ENCODE data around the gene F2RL3.
"Not testable (repeated sequence)": the region's sequence is repeated elsewhere in the genome, so short reads cannot be mapped to it uniquely, and the experiment has no call there.

F2RL3 gene

GRCh38 chr19:16936901-16937300 lies 48.1 kb downstream of the F2RL3 start:
- Histone ChIP-seq H3K9me3 (ENCODE audit: control insufficient read depth, low read length) (no peaks in the 10 kb centered on the region), H3K4me1 (ENCODE audit: control insufficient read depth, insufficient read depth, low read length, poor library complexity, severe bottlenecking) (no peaks in the 10 kb centered on the region), H3K27ac (ENCODE audit: insufficient read depth, low read length, poor library complexity, severe bottlenecking) (no peak overlapping the region), H3K4me3 (ENCODE audit: insufficient read depth, low read depth, low read length, poor library complexity, severe bottlenecking) (no peak overlapping the region), H3K36me3 (ENCODE audit: control insufficient read depth, insufficient read depth, low read length) (no peaks in the 10 kb centered on the region), H3K27me3 (replicated peaks; ENCODE audit: control insufficient read depth, insufficient read depth, low read length, poor library complexity, severe bottlenecking) (no peaks in the 10 kb centered on the region)
- no peak for DNase-seq

- H3K4me3 ChIP-seq (ENCODE audit: insufficient read depth, low read depth, low read length, poor library complexity, severe bottlenecking); DNase-seq; H3K27ac ChIP-seq (ENCODE audit: insufficient read depth, low read length, poor library complexity, severe bottlenecking): not testable (repeated sequence)
Observed at GRCh38 chr19:16937796-16938195, 49.0 kb downstream of the F2RL3 start.

GRCh38 chr19:16938211-16938610 lies 49.4 kb downstream of the F2RL3 start:
- Histone ChIP-seq H3K27ac (ENCODE audit: insufficient read depth, low read length, poor library complexity, severe bottlenecking) (no peak overlapping the region), H3K27me3 (replicated peaks; ENCODE audit: control insufficient read depth, insufficient read depth, low read length, poor library complexity, severe bottlenecking) (no peaks in the 10 kb centered on the region), H3K4me1 (ENCODE audit: control insufficient read depth, insufficient read depth, low read length, poor library complexity, severe bottlenecking) (no peaks in the 10 kb centered on the region), H3K9me3 (ENCODE audit: control insufficient read depth, low read length) (no peaks in the 10 kb centered on the region), H3K4me3 (ENCODE audit: insufficient read depth, low read depth, low read length, poor library complexity, severe bottlenecking) (no peak overlapping the region), H3K36me3 (ENCODE audit: control insufficient read depth, insufficient read depth, low read length) (no peaks in the 10 kb centered on the region)
- no peak for DNase-seq

More at GRCh38 chr19:16937796-16938195, 49.0 kb downstream of the F2RL3 start:
- not testable (repeated sequence) for H3K4me1 ChIP-seq (ENCODE audit: control insufficient read depth, insufficient read depth, low read length, poor library complexity, severe bottlenecking); H3K27me3 ChIP-seq (replicated peaks; ENCODE audit: control insufficient read depth, insufficient read depth, low read length, poor library complexity, severe bottlenecking); H3K36me3 ChIP-seq (ENCODE audit: control insufficient read depth, insufficient read depth, low read length); H3K9me3 ChIP-seq (ENCODE audit: control insufficient read depth, low read length)

- not testable (repeated sequence) for H3K4me3 ChIP-seq (ENCODE audit: insufficient read depth, low read depth, low read length, poor library complexity, severe bottlenecking); DNase-seq; H3K27me3 ChIP-seq (replicated peaks; ENCODE audit: control insufficient read depth, insufficient read depth, low read length, poor library complexity, severe bottlenecking); H3K4me1 ChIP-seq (ENCODE audit: control insufficient read depth, insufficient read depth, low read length, poor library complexity, severe bottlenecking); H3K9me3 ChIP-seq (ENCODE audit: control insufficient read depth, low read length); H3K36me3 ChIP-seq (ENCODE audit: control insufficient read depth, insufficient read depth, low read length); H3K27ac ChIP-seq (ENCODE audit: insufficient read depth, low read length, poor library complexity, severe bottlenecking)
Observed at GRCh38 chr19:16940063-16940462, 51.3 kb downstream of the F2RL3 start.

DNA sequence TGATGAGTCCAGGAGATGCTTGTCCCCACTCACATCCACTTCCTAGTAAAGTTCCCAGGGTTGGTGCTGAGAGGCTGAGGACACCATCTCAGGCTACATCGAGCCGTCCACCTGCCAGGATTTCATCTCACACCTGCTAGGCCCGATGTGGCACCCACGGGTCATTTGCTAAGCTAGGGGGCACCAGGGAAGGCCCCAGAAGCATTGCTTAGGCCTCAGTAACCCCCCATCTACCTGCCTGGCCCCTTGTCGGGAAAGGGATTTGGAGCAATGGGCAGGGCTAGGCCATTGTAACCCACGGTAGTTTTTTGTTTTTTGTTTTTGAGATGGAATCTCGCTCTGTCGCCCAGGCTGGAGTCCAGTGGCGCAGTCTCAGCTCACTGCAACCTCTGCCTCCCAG lies 51.8 kb downstream of the F2RL3 start:
- no peak overlapping the region for H3K27ac ChIP-seq (ENCODE audit: insufficient read depth, low read length, poor library complexity, severe bottlenecking)
- no peaks in the 10 kb centered on the region for H3K27me3 ChIP-seq (replicated peaks; ENCODE audit: control insufficient read depth, insufficient read depth, low read length, poor library complexity, severe bottlenecking)
- H3K4me1 ChIP-seq (ENCODE audit: control insufficient read depth, insufficient read depth, low read length, poor library complexity, severe bottlenecking): no peaks in the 10 kb centered on the region
- no peaks in the 10 kb centered on the region for H3K36me3 ChIP-seq (ENCODE audit: control insufficient read depth, insufficient read depth, low read length)
- no peaks in the 10 kb centered on the region for H3K9me3 ChIP-seq (ENCODE audit: control insufficient read depth, low read length)
- DNase-seq: no peak
- H3K4me3 ChIP-seq (ENCODE audit: insufficient read depth, low read depth, low read length, poor library complexity, severe bottlenecking): no peak overlapping the region
